Astrocyte (in vitro differentiated cells and primary cell): Measurements from ENCODE around the gene DDX41. TPM values are rescaled to one million over a fixed set of nuclear protein-coding genes. Genes with fewer than 3 reads are reported as not detected.
A peak's percentile ranks its signal among the peaks of the same experiment; 100 is the strongest.

ENCODE experiments used
- DNase-seq: peaks from one replicate; pipeline ENCODE4 v3.0.0-alpha.2; 2010; ENCODE audit warnings: low read depth
- FAIRE-seq: peaks from 2 replicates; lab custom pipeline; 2011; peaks lifted over from hg19 to GRCh38; lab: Jason Lieb, UNC
- H2AFZ ChIP-seq: 2 replicates; pipeline ENCODE4 v1.6.0; 2012; ENCODE audit warnings: low read depth, low read length, inconsistent platforms
- H3K27ac ChIP-seq: 2 replicates; pipeline ENCODE4 v1.5.1; 2011; ENCODE audit warnings: low read depth, low read length, inconsistent platforms
- H3K27me3 ChIP-seq: 2 replicates; pipeline ENCODE4 v1.6.0; 2011; ENCODE audit warnings: low read length, inconsistent platforms; ENCODE audit not compliant: insufficient read depth
- H3K36me3 ChIP-seq: 2 replicates; pipeline ENCODE4 v1.5.1; 2011; ENCODE audit warnings: low read length, inconsistent platforms; ENCODE audit not compliant: insufficient read depth
- H3K4me1 ChIP-seq: 2 replicates; pipeline ENCODE4 v1.5.1; 2011; ENCODE audit warnings: low read length, inconsistent platforms; ENCODE audit not compliant: insufficient read depth
- H3K4me2 ChIP-seq: 2 replicates; pipeline ENCODE4 v1.6.0; 2012; ENCODE audit warnings: low read length, inconsistent platforms
- H3K4me3 ChIP-seq: 2 replicates; pipeline ENCODE4 v1.5.1; 2011; ENCODE audit warnings: low read depth, mild to moderate bottlenecking, low read length, inconsistent platforms; ENCODE audit not compliant: insufficient read depth
- H3K79me2 ChIP-seq: 2 replicates; pipeline ENCODE4 v1.6.0; 2012; ENCODE audit warnings: mild to moderate bottlenecking, low read length, inconsistent platforms; ENCODE audit not compliant: insufficient read depth
- H3K9ac ChIP-seq: 2 replicates; pipeline ENCODE4 v1.6.0; 2012; ENCODE audit warnings: mild to moderate bottlenecking, low read length, inconsistent platforms
- H3K9me3 ChIP-seq: 2 replicates; pipeline ENCODE4 v1.5.1; 2012; ENCODE audit warnings: low read depth, mild to moderate bottlenecking, low read length, inconsistent platforms; ENCODE audit not compliant: insufficient read depth
- H4K20me1 ChIP-seq: 2 replicates; pipeline ENCODE4 v1.6.0; 2012; ENCODE audit warnings: low read length, inconsistent platforms; ENCODE audit not compliant: insufficient read depth
- H3K27ac Mint-ChIP-seq: one replicate; pipeline ENCODE4 v1.8.0; 2021; ENCODE audit warnings: mild to moderate bottlenecking, mixed read lengths; ENCODE audit not compliant: unreplicated experiment
- H3K27me3 Mint-ChIP-seq: one replicate; pipeline ENCODE4 v1.8.0; 2021; ENCODE audit warnings: low read depth, mixed read lengths; ENCODE audit not compliant: unreplicated experiment
- H3K36me3 Mint-ChIP-seq: one replicate; pipeline ENCODE4 v1.8.0; 2021; ENCODE audit warnings: low read depth, mixed read lengths; ENCODE audit not compliant: unreplicated experiment
- H3K4me1 Mint-ChIP-seq: one replicate; pipeline ENCODE4 v1.8.0; 2021; ENCODE audit warnings: low read depth, mixed read lengths; ENCODE audit not compliant: unreplicated experiment
- H3K4me3 Mint-ChIP-seq: one replicate; pipeline ENCODE4 v1.8.0; 2021; ENCODE audit warnings: mild to moderate bottlenecking, moderate library complexity, mixed read lengths; ENCODE audit not compliant: unreplicated experiment
- H3K9me3 Mint-ChIP-seq: one replicate; pipeline ENCODE4 v1.8.0; 2021; ENCODE audit warnings: mild to moderate bottlenecking, mixed read lengths; ENCODE audit not compliant: unreplicated experiment
- CTCF ChIP-seq: IDR thresholded peaks from 2 replicates; pipeline ENCODE4 v1.5.1; 2011; ENCODE audit warnings: low read depth, mild to moderate bottlenecking, inconsistent platforms, low read length, moderate library complexity; ENCODE audit not compliant: insufficient read depth
- EZH2 ChIP-seq: IDR thresholded peaks from 2 replicates; pipeline ENCODE4 v1.6.1; 2012; ENCODE audit warnings: mild to moderate bottlenecking, low read length, inconsistent platforms; ENCODE audit not compliant: insufficient read depth
- total RNA-seq: library from RNA; stranded (reverse); gene quantifications from 2 replicates; pipeline ENCODE4 v1.2.1, GENCODE V29; 2021

Gene DDX41
- total RNA-seq, 1 donor from 2014 or later = 92.5 TPM

- no peak overlapping the region for H3K4me3 ChIP-seq
- no peak overlapping the region for H3K9ac ChIP-seq
- no peak overlapping the region for H3K4me2 ChIP-seq
- peaks cover 16% of the 10 kb centered on the region for H3K36me3 Mint-ChIP-seq
- peaks cover 29% of the 10 kb centered on the region for H3K79me2 ChIP-seq
- no peaks in the 10 kb centered on the region for H3K27me3 Mint-ChIP-seq
- peaks cover 4% of the 10 kb centered on the region for H3K4me1 Mint-ChIP-seq
- peaks cover 16% of the 10 kb centered on the region for H3K4me1 ChIP-seq
- H3K36me3 ChIP-seq = peaks cover 28% of the 10 kb centered on the region
- peaks cover 29% of the 10 kb centered on the region for H4K20me1 ChIP-seq
- H3K4me3 Mint-ChIP-seq = peak overlapping the region; percentile 74
- peak overlapping the region; percentile 81 for H3K27ac Mint-ChIP-seq
- H3K27ac ChIP-seq = no peak overlapping the region
- no peak overlapping the region for H2AFZ ChIP-seq
- H3K27me3 ChIP-seq = no peaks in the 10 kb centered on the region
- TF ChIP-seq EZH2 (no peak), CTCF (no peak)
- no peak for FAIRE-seq
- DNase-seq = no peak
- H3K9me3 ChIP-seq = no peaks in the 10 kb centered on the region
- H3K9me3 Mint-ChIP-seq = no peaks in the 10 kb centered on the region
These were observed 3.5 kb upstream of the DDX41 start for GRCh38 chr5:177520271-177520670.

GRCh38 chr5:177519463-177520235 lies 2.9 kb upstream of the DDX41 start:
- H3K9me3 ChIP-seq = no peaks in the 10 kb centered on the region
- peaks cover 31% of the 10 kb centered on the region for H3K36me3 ChIP-seq
- H3K27ac ChIP-seq = no peak overlapping the region
- Mint-ChIP-seq H3K27me3 (no peaks in the 10 kb centered on the region), H3K4me1 (peaks cover 7% of the 10 kb centered on the region), H3K9me3 (no peaks in the 10 kb centered on the region), H3K4me3 (peak overlapping the region; percentile 51), H3K36me3 (peaks cover 18% of the 10 kb centered on the region), H3K27ac (no peak overlapping the region)
- H3K4me3 ChIP-seq = no peak overlapping the region
- no peak overlapping the region for H3K9ac ChIP-seq
- DNase-seq (no peak), FAIRE-seq (no peak)
- no peaks in the 10 kb centered on the region for H3K27me3 ChIP-seq
- H3K4me2 ChIP-seq = peak overlapping the region; percentile 45
- H3K79me2 ChIP-seq = peaks cover 35% of the 10 kb centered on the region
- H3K4me1 ChIP-seq = peaks cover 16% of the 10 kb centered on the region
- peaks cover 33% of the 10 kb centered on the region for H4K20me1 ChIP-seq
- H2AFZ ChIP-seq = no peak overlapping the region
- TF ChIP-seq CTCF = no peak
- TF ChIP-seq EZH2 = no peak

GRCh38 chr5:177515580-177515979 lies 1.2 kb downstream of the DDX41 start:
- Histone ChIP-seq H4K20me1 (peaks cover 41% of the 10 kb centered on the region), H3K4me2 (peak overlapping the region; percentile 98), H3K79me2 (peaks cover 42% of the 10 kb centered on the region), H3K9me3 (no peaks in the 10 kb centered on the region), H3K27me3 (no peaks in the 10 kb centered on the region), H3K4me3 (peak overlapping the region; percentile 85), H3K27ac (no peak overlapping the region), H2AFZ (no peak overlapping the region), H3K4me1 (peaks cover 16% of the 10 kb centered on the region), H3K9ac (peak overlapping the region; percentile 94), H3K36me3 (peaks cover 35% of the 10 kb centered on the region)
- Mint-ChIP-seq H3K4me1 (peaks cover 11% of the 10 kb centered on the region), H3K27ac (peak overlapping the region; percentile 70), H3K9me3 (no peaks in the 10 kb centered on the region), H3K36me3 (peaks cover 30% of the 10 kb centered on the region), H3K4me3 (peak overlapping the region; percentile 87), H3K27me3 (no peaks in the 10 kb centered on the region)
- TF ChIP-seq EZH2 = no peak
- FAIRE-seq (no peak), DNase-seq (no peak)
